Stimulated activated CD4-positive, alpha-beta T cell treated with anti-CD3 and anti-CD28 coated beads, TNF-alpha, amount 100 ng/mL, for 1 hour (primary cell): ENCODE data around the gene TSEN15.

Experiments used
- DNase-seq, 3 donors: peaks; one replicate each; pipeline ENCODE4 v3.0.0-alpha.2; 2020; ENCODE audit warnings: low read depth in 3 of 3, low spot score in 1 of 3

TSEN15 gene

DNA sequence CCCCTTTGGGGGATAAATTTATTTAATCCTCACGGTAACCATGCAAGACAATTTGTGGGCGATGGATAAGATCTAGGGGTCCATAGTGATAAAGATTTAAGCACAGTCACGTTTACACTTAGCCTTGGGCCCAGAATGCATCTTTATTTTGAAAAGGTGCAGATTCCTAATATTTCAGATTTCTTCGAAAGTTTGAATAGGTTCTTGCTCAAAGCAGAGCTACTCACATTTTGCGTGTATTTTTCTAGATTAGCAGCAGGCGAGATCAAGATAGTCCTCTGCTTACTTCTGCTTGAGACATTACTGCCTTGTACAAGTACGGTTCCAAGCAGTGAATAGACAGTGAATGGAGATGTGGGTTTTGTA is 647 bp downstream of the TSEN15 start:
- DNase-seq = no peak

DNA sequence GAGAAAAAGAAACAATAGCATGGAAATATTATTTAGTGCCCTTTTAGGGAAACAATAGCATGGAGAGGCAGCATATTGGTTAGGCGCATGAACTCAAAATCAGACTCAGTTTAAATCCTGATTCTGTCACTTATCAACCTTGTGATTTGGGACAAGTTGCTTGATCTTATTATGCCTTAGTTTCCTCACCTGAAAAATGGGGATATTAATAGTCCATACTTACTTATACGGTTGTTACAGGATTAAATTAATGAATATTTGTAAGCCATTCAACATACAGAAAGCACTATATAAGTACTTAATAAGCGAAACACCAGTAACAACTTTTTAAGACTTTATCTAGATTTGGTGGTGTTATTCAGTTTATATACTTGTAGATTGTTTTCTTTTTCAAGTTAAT is 1.2 kb downstream of the TSEN15 start:
- DNase-seq = no peak

DNA sequence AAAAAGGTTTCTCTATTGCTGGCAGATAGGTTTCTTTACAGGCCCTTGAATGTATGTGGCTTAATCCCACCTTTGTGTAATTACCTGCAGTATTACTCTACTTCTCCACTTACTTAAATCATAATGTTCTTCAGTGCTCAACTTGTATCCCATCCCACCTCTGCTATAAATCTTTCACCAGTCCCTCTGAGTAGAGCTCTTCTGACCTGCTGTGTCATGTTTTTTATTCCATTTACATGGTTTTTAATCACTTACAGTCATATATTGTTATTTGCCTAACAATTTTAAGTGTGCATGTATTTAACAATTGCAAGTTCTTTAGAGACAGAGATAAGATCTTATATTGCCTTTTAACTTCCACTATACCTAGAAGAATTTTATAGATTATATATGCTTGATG is 2.4 kb downstream of the TSEN15 start:
- no peak for DNase-seq

DNA sequence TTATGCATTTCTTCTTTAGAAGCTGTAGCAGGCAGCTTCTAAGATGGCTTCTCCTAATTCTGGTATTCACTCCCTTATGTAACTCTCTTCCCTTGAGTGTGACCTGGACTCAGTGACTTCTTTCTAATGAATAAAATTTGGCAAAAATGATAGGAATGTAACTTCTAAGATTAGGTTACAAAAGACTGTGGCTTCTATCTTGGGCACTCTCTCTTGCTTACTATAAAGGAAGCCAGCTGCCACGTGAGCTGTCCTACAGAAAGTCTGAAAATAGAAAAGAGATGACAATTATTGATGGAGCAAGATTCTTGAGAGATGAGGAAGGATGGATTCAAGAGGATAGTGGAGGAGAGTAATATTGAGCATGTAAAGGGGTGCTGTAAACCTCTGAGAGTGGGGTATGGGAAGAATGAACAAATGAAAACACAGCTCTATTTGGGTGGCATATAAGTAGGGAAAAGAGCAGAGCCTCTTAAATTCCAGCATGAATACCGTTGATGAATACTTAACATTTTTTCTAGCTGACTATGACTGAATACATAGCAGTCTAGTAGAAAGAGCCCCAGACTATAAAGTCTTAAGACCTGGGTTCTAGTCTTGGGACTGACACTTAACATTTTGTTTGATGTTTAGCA is 5.5 kb downstream of the TSEN15 start:
- no peak for DNase-seq

DNA sequence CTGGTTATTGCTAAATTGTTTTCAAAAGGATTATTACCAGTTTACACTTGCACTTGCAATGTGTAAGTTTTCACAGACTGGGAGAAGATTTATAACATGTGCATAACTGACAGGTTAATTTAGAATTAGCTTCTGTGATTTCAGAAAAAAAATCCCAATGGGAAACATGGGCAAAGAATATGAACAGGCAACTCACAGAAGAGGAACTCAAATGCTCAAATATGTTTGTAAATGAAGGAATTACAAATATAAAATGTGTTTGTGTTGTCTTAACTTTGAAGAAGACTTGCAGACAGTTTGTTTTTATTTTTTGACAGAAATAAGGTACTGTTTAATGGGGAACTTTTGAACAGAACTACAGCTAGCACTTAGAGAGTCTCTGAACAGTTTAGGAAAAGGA is 8.4 kb downstream of the TSEN15 start:
- DNase-seq = no peak

DNA sequence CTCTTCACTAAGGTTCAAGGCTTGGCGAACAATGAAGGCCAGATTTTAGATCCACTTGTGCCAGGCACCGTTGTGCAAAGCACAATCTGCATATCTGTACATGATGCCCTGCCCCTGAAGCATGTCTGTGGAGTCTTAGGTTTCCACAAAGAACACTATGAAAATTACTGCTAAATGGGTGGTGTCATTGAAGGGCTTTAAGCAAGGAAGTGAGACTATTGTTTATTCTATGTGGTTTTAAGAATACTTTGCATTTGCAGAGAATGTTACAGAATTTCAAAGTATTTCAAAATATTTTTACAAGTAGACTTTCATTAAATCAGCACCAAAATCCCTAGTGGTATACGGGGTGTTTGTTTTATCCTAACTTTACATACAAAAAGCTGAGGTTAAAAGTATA is 8.8 kb downstream of the TSEN15 start:
- DNase-seq = no peak

DNA sequence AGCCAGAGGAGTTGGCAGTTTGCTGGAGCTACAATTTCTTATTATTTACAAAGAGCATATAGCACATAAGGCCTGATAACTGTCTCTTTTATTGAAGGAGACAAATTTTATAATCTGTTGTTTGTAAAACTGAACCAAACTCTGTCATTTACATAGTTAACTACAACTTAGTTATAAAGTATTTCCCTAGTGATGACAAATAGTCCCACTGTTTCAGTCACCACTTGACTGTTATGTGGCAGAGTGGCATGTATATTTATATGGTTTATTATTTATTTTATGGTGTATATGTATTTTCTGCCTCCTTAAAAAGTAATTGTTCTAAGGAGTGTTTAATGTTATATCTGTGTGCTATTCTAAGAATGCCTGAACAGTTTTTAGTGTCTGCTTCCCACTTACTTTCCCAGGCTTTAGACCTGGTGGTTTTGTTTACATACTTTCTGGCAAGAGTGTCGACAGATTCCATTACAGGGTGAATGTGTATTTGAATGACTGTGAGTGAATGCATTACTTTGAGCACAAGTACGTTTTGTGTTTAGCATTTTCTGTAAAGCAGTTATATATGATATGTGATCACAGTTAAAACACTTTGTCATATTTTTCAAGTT is 10.0 kb downstream of the TSEN15 start:
- no peak for DNase-seq

DNA sequence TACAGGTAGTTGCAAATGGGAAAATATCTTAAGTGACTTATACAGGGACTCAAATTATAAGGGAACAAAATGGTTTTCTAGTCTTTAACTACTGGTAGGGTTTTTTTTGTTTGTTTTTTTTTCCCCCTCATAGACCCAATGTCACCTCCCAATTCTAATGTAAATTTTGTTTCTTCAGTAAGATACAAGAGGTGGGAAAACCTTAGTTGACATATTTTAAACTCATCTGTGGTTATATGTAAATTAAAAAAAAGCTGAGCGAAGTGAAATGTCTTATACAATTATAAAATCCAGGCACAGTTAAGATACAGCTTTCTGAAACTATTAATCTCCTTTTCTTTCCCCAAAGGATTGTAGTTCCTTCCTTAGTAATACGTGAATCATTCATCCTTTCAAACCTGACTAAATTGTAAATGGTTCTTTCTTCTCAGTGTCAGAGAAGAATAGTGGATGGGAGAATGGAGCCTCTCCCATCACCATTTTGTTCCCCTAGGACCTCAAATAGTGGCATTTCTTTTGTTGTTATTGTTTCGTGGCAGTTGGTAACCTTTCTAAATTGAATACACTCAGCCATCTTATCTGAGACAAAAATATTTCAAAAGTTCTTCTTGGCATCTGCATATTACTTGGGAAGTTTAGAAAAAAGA is 11.2 kb downstream of the TSEN15 start:
- no peak for DNase-seq

DNA sequence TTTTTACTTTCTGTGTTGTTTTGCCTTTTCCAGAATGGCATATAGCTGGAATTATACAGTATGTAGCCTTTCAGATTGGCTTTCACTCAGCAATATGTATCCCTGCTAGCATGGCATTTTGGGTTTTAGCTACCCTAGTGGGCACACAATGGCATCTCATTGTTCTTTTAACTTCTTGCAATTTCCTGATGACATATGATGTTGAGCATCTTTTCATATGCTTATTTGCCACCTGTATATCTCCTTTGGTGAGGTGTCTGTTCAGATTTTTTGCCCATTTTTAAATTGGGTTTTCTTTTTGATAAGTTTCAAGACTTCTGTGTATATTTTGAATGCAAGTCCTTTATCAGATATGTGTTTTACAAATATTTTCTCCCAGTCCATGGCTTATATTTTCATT is 14.0 kb downstream of the TSEN15 start:
- no peak for DNase-seq

DNA sequence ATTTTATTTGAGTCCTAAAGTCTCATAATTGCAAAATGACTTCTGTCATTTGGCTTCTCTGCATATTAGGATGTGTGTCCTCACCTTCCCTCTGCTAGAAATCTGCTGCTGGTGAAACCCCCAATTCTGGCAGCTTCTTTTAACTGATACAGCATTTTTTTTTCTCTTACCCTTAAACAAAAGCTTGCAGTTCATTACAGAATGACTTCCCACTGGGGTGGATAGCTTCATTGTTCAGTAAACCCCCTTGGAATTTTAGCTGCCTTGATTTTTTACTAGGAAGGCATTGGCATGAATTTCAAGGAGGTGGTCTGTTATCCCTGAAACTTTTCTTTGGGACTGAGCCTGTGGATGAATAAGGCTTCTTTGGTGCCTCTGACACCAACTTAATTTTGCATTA is 16.8 kb downstream of the TSEN15 start:
- DNase-seq = no peak

DNA sequence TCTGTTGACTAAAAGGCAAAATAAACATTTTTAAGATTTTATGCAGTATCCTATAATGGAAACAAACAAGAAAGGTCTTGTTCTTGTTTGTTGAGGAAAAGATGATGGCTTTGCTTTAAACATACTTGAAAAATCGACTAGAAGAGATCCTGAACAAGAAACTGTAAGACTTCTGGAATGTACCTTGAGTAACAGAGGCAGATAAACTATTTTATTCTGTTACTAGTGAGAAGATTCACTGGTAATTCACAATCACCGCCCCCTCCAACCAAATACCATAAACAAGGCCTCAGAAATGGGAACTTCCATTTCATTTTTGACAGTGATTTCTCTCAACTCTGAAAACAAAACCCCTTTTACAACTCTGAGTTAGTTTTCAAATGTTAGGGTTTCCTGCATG is 18.1 kb downstream of the TSEN15 start:
- no peak for DNase-seq

DNA sequence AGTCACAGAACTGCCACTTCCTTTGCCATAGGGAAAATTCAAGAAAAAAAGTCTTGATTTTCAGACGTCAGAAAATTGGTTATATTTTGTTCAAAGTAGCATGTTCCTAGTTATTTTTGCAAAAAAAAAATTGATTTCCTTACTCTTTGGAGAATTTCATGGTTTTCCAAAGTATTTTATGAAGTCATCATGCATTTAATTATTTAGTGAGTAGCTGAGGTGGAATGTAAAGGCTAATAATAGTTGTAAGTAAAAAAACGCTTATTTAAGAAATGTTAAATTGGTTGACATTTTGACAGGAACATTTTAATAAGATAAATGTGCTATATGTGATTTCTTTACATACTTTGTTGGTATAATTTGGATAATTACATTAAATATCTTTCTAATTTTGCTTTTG is 20.8 kb downstream of the TSEN15 start:
- DNase-seq = no peak

DNA sequence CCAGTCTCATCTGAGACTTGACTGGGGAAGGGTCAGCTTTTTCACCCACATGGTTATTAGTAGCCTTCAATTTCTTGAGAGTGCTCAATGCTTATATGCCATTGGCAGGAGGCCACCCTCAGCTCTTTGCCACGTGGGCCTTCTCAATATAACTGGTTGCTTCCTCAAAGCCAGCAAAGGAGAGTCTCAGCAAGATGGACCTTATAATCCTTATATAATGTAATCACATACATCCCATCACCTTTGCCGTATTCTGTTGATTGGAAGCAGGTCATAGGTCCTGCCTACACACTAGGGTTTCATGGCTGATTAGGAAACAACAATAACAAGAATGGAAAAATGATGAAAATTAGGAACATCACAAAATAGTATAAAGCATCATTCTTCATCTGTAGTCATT is 22.9 kb downstream of the TSEN15 start:
- no peak for DNase-seq

DNA sequence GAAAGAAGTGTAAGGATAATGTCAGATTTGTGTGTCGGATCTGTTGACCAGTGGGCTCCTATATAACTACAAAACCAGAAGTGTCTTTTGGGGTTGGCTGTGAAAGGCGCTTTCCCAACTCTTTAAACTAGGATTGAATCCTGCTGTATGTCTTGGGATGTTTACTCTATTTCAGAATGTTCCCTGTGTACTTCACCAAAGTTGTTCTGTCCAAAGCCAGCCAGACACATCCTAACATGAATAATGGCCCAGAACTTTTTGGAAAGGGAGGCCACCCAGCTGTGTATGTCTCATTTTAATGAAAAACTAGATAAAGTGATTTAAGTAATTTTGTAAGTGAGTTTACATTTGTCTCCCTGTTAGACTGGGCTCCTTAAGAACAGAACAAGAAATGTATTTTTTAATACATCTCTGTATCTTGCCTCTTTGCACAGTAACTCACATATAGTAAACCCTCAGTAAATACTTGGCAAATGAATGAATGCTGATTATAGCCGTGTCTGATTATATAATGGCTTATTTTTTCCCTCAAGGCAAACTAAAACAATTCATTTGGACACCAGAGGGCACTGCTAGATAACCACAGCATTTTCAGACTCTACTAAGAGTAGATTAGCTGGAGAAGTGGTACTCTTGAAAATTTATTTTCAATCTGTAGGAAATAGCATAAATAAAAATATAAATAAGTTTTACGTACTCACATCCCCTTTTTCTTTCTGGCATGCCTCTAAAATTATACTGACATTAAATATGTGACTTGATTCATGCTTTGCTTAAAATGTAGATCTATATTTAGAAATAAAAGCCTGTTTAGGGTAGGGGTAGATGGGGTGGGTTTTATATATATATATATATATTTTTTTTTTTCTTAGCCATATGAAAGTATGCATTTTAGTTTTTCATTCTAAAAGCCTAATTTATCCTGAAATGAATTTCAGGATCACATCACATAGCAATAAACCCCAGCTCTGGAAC is 23.8 kb downstream of the TSEN15 start:
- DNase-seq = no peak

DNA sequence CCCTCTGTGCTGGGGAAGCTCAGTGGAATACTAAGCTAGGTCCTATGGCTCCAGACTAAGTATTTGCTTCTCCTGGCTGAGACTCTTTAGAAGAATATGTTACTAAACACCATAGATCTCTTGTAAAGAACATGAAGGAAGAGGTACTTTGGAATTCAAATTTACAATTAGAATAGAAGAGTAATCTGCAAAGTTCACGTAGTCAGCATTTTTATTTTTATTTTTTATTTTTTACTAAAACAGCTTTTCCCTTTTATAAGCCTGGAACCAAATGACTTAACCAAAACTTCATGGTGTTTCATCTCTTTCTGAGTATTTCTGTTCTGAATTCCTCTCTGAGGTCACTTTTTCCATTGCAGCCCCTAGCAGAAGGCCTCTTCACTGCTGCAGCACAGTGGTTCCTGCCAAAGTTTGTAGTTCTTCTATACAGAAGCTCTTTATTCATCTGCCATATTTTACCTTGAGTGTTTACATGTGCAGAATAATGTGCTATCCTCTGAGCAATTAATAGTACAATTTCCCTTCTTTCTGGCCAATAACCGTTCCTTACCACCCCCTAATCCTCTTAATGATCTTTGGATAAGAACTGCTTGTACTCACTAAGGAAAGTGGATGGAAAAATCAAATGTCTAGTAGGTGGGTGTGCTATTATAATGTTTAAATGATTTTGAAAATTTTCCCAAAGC is 27.2 kb downstream of the TSEN15 start:
- no peak for DNase-seq

DNA sequence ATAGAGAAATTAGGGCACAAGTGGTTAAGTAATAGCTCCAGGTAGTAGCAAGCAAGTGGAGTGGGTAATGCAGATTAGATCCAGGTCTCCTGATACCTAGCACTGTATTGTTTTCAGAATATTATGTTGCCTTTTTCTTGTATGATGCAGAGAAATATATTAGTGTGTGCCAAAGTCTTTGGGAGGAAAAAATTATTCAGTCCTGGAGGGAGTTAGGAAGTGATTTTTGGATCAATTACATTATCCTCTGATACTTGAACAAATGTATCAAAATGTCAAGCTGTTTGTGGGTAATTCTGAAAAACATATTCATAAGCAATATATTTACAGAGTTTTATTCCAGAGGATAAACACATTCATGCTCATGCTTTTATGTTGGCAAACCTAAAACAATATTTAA is 28.8 kb downstream of the TSEN15 start:
- DNase-seq = no peak

DNA sequence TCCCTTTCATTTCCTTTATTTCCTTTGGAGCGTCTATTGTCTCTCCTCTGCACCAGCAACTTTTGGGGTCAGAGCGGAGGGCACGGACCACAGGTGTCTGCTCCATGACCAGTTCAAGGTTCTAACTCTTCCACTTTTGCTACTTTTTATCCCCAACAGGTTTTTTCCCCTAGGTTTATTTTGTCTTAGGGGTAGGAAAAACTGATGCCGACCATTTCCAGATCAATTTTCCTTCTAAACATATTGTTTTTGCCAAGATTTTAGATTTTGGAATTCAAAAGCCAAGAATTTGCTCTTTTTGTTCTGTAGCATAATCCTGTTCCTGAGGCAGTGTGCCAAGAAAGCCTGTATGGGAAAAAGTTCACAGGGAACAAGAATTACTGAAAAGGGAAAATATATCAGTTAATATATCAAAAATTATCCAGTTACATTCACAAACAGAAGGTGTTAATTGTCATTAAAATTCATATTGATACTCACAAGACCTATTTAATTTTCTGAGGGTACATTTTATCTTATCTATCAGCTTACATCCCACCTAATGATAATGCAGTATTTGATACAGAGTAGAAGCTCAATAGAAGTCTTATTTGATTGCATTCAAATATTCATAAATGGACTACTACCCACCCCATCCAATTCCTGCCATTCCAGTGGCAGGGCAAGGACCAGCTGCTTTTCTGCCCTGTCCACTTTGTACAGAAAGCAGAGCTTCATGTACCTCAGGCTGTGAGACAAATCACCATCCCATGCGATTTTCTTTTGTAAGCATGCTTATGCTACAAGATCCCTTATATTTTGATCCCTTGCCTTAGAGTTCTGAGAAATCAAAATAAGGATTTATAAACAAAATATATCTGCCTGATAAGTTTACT is 31.2 kb downstream of the TSEN15 start:
- DNase-seq = no peak

DNA sequence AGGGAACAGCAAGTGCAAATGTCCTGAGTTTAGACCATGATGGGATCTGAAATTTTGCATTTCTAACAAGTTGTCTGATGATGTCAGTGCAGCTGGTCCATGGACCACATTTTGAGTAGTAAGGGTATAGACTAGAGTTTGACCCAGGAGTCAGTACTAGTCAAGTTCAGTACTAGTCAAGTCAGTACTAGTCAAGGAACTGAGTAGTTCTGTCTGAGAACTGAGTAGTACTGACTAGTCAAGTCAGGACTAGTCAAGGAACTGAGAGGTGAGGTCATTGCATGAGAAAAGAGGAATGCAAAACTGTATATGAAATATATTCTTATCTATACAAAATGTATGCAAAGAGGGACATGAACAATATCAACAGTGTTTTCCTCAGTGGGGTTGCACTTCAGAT is 34.1 kb downstream of the TSEN15 start:
- no peak for DNase-seq

DNA sequence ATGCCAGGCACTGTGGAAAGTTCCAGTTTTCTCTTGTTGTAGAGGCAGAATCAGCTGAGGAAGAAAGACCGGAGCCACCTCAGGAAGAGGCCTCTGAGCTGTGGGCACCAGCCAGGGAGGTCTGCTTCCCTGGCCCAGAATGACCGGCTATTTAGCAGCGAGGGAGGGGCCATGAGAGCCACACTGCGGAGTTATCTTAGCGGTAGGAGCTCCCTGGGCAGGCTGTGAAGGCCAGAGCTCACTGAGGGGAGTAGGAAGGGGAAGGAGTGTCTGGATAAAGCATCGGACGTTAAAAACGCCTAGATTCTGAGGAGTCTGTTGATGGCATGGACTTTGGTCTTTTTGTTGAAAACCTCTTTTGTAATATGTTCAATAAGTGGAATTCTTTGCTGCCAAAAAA is 36.5 kb downstream of the TSEN15 start:
- no peak for DNase-seq

DNA sequence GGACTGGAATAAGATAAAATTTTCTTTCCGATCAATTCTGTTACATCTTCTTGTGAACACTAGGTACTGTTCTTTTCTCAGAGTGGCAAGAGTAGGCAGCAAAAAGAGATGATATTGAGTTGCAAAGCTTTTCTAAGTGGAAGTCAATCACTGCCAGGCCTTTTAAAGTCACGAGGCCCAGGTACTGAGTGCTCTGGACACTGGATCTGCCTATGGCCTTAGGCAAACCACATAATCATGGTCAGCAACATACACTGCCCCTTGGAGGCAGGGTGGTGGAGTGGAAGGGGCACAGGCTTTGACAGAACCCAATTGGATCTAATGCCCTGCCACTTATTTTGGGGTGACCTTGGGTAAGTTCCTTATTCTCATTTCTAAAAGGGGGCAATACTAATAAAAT is 41.5 kb downstream of the TSEN15 start:
- no peak for DNase-seq
